Measurements from ENCODE around the gene RPS16.

- TF ChIP-seq ZNF140 (tag by site-specific recombination; IDR thresholded peaks at IDR 0.05) = no peak
- TF ChIP-seq CTCF (tag by site-specific recombination; IDR thresholded peaks at IDR 0.05) = no peak
These were observed 8.0 kb downstream of the RPS16 start for GRCh38 chr19:39427707-39428106.
